Measurements from ENCODE around the gene DACT3. TPM values are rescaled to one million over a fixed set of nuclear protein-coding genes. Genes with fewer than 3 reads are reported as not detected.

The DACT3 gene
- total RNA-seq, 1 donor from 2014 or later = 13.8 TPM

DNA sequence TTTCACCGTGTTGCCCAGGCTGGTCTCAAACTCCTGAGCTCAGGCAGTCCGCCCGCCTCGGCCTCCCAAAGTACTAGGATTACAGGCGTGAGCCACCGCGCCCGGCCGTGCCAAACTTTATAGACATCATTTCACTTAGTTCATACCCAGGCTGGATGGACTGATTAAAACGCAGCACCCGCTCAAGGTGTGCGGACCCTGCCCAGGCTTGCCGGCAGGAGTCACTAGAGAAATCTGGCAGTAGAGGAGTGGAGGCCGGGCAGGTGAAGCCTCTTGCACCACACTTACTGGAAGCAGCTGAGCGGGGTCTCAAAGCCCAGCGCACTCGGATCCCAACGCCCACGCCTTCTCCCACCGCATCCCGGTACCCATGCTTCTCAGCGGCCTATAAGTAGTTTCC, 47.5 kb downstream of the DACT3 start:
- intact Hi-C loops (cut with DNase I) = loop anchor here (5.0 to 10.0 kb wide), 2 partner anchors 49 to 111 kb away; partner anchors contain the start of gene DACT3
- TF ChIP-seq POLR2A (IDR thresholded peaks at IDR 0.05) (no peak), POLR2AphosphoS5 (IDR thresholded peaks at IDR 0.05; ENCODE audit: insufficient read depth in 1 of 2, low read depth in 1 of 2) (no peak)
- TF ChIP-seq, protein P1, sequence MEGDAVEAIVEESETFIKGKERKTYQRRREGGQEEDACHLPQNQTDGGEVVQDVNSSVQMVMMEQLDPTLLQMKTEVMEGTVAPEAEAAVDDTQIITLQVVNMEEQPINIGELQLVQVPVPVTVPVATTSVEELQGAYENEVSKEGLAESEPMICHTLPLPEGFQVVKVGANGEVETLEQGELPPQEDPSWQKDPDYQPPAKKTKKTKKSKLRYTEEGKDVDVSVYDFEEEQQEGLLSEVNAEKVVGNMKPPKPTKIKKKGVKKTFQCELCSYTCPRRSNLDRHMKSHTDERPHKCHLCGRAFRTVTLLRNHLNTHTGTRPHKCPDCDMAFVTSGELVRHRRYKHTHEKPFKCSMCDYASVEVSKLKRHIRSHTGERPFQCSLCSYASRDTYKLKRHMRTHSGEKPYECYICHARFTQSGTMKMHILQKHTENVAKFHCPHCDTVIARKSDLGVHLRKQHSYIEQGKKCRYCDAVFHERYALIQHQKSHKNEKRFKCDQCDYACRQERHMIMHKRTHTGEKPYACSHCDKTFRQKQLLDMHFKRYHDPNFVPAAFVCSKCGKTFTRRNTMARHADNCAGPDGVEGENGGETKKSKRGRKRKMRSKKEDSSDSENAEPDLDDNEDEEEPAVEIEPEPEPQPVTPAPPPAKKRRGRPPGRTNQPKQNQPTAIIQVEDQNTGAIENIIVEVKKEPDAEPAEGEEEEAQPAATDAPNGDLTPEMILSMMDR (IDR thresholded peaks at IDR 0.05) = no peak
- Histone ChIP-seq H3K36me3 (peaks cover 0 to 23% of the 10 kb centered on the region in 2 donors), H3K9me3 (no peaks in the 10 kb centered on the region), H3K4me3 (no peak overlapping the region), H3K4me1 (peaks cover 27% of the 10 kb centered on the region), H3K27me3 (no peaks in the 10 kb centered on the region), H3K27ac (no peak overlapping the region)
- no peak for DNase-seq (ENCODE audit: extremely low spot score in 2 of 2)

DNA sequence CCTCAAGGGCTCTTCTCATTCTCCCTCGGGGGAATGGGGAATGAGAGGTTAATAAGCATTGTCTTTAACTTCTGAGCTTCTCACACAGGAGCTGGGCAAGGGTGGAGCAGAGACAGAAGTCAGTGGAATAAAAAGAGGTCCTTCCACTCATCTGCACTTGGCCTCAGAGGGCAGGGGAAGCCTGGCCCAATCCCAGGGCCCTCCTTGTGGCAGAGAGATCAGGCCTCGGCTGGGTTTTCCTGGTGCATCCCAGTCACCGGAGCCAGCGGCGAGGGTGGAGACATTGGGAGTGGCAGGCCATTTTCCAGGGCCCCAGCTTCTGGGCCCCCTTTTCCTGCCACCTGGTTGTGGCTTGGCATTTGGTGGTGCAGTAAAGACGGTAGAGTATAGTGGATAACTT, 49.2 kb downstream of the DACT3 start:
- no peak for TF ChIP-seq POLR2A (IDR thresholded peaks at IDR 0.05)
- Histone ChIP-seq H3K27me3 (no peaks in the 10 kb centered on the region), H3K4me3 (no peak overlapping the region), H3K27ac (no peak overlapping the region), H3K9me3 (no peaks in the 10 kb centered on the region), H3K36me3 (peaks cover 0 to 40% of the 10 kb centered on the region in 2 donors), H3K4me1 (peaks cover 18% of the 10 kb centered on the region)
- intact Hi-C loops (cut with DNase I) = loop anchor here (5.0 to 10.0 kb wide), 2 partner anchors 51 to 113 kb away; partner anchors contain the start of gene DACT3
- DNase-seq (ENCODE audit: extremely low spot score in 2 of 2) = no peak

DNA sequence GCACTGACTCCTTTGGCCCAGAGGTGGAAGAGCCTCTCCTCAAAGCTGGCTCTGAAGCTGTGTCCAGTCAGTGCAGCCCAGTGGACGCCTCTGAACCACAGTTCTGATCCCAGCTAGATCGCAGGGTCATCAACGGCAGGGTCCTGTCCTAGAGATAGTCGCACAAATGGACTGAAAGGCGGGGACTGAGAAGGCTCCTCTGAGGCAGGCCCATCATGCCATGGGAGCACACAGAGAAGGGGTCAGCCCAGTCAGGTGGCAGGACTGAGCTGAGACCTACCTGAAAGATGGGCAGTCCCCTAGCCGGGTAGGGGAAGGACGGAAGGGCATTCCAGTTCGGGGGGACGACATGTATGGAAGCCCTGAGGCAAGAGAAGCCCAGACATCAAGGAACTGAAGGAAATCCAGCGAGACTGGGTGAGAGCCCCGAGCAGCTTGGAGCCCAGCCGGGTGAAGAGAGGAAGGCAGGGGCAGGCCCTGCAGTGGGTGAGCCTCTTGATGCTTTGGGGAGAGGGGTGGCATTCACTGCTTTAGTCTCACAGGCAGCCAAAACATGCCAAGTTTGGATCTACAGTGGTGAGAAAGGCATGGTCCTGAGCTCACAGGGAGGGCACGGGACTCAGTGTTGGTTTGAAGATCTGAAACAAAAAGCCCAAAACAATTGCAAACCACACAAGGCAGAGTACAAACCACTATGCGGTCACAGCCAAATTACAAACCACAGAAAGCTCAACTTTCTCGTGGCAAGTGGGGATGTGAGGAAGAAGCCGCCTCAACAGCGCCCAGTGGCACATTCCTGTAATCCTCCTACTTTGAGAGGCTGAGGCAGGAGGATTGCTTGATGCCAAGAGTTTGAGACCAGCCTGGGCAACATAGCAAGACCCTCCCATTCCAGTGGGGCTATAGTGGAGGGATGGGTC, 49.9 kb downstream of the DACT3 start:
- DNase-seq (ENCODE audit: extremely low spot score in 2 of 2) = no peak
- H3K36me3 ChIP-seq = peaks cover 0 to 43% of the 10 kb centered on the region in 2 donors
- H3K27me3 ChIP-seq = no peaks in the 10 kb centered on the region
- H3K27ac ChIP-seq = no peak overlapping the region
- intact Hi-C loops (cut with DNase I) = loop anchor here (5.0 to 10.0 kb wide), 2 partner anchors 51 to 114 kb away; partner anchors contain the start of gene DACT3
- H3K9me3 ChIP-seq = no peaks in the 10 kb centered on the region
- no peak overlapping the region for H3K4me3 ChIP-seq
- peaks cover 19% of the 10 kb centered on the region for H3K4me1 ChIP-seq
- TF ChIP-seq POLR2A (IDR thresholded peaks at IDR 0.05) (no peak), POLR2AphosphoS5 (IDR thresholded peaks at IDR 0.05; ENCODE audit: insufficient read depth in 1 of 2, low read depth in 1 of 2) (no peak)
- TF ChIP-seq, protein P1 (IDR thresholded peaks at IDR 0.05) = no peak

DNA sequence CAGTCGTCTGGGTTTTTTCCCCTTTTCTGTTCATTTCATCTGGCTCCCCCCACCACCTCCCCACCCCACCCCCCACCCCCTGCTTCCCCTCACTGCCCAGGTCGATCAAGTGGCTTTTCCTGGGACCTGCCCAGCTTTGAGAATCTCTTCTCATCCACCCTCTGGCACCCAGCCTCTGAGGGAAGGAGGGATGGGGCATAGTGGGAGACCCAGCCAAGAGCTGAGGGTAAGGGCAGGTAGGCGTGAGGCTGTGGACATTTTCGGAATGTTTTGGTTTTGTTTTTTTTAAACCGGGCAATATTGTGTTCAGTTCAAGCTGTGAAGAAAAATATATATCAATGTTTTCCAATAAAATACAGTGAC, 50.6 kb downstream of the DACT3 start:
- Histone ChIP-seq H3K9me3 (no peaks in the 10 kb centered on the region), H3K27ac (no peak overlapping the region), H3K4me1 (peaks cover 27% of the 10 kb centered on the region), H3K27me3 (no peaks in the 10 kb centered on the region), H3K36me3 (peaks cover 0 to 43% of the 10 kb centered on the region in 2 donors), H3K4me3 (no peak overlapping the region)
- intact Hi-C loops (cut with DNase I) = loop anchor here (5.0 to 10.0 kb wide), 2 partner anchors 52 to 114 kb away; partner anchors contain the start of gene DACT3
- TF ChIP-seq POLR2AphosphoS5 (IDR thresholded peaks at IDR 0.05; ENCODE audit: insufficient read depth in 1 of 2, low read depth in 1 of 2) (no peak), POLR2A (IDR thresholded peaks at IDR 0.05) (no peak)
- TF ChIP-seq, protein P1 (IDR thresholded peaks at IDR 0.05) = no peak
- peak in 1 of 2 donors; percentile 71 for DNase-seq (ENCODE audit: extremely low spot score in 2 of 2)

DNA sequence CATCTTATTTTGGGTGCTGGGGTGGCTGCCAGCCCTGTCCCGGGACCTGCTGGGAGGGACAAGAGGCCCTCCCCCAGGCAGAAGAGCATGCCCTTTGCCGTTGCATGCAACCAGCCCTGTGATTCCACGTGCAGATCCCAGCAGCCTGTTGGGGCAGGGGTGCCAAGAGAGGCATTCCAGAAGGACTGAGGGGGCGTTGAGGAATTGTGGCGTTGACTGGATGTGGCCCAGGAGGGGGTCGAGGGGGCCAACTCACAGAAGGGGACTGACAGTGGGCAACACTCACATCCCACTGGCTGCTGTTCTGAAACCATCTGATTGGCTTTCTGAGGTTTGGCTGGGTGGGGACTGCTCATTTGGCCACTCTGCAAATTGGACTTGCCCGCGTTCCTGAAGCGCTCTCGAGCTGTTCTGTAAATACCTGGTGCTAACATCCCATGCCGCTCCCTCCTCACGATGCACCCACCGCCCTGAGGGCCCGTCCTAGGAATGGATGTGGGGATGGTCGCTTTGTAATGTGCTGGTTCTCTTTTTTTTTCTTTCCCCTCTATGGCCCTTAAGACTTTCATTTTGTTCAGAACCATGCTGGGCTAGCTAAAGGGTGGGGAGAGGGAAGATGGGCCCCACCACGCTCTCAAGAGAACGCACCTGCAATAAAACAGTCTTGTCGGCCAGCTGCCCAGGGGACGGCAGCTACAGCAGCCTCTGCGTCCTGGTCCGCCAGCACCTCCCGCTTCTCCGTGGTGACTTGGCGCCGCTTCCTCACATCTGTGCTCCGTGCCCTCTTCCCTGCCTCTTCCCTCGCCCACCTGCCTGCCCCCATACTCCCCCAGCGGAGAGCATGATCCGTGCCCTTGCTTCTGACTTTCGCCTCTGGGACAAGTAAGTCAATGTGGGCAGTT, 51.2 kb downstream of the DACT3 start:
- Histone ChIP-seq H3K9me3 (no peaks in the 10 kb centered on the region), H3K36me3 (peaks cover 0 to 43% of the 10 kb centered on the region in 2 donors), H3K4me1 (peaks cover 32% of the 10 kb centered on the region), H3K4me3 (no peak overlapping the region), H3K27ac (no peak overlapping the region), H3K27me3 (no peaks in the 10 kb centered on the region)
- TF ChIP-seq, protein P1 (IDR thresholded peaks at IDR 0.05) = no peak
- TF ChIP-seq POLR2A (IDR thresholded peaks at IDR 0.05) (no peak), POLR2AphosphoS5 (IDR thresholded peaks at IDR 0.05; ENCODE audit: insufficient read depth in 1 of 2, low read depth in 1 of 2) (no peak)
- peak in 1 of 2 donors; percentile 62 for DNase-seq (ENCODE audit: extremely low spot score in 2 of 2)
- intact Hi-C loops (cut with DNase I) = loop anchor here (5.0 to 10.0 kb wide), 2 partner anchors 53 to 115 kb away; partner anchors contain the start of gene DACT3
